ENCODE results near the gene RNF150. TPM values are rescaled to one million over a fixed set of nuclear protein-coding genes. Genes with fewer than 3 reads are reported as not detected.

RNF150 gene
- total and polyA plus RNA-seq, 2 of the 8 experiments (the other 6 are each of a cell fraction or from before 2014, with no cell fraction given): 3.4 to 4.8 TPM

DNA sequence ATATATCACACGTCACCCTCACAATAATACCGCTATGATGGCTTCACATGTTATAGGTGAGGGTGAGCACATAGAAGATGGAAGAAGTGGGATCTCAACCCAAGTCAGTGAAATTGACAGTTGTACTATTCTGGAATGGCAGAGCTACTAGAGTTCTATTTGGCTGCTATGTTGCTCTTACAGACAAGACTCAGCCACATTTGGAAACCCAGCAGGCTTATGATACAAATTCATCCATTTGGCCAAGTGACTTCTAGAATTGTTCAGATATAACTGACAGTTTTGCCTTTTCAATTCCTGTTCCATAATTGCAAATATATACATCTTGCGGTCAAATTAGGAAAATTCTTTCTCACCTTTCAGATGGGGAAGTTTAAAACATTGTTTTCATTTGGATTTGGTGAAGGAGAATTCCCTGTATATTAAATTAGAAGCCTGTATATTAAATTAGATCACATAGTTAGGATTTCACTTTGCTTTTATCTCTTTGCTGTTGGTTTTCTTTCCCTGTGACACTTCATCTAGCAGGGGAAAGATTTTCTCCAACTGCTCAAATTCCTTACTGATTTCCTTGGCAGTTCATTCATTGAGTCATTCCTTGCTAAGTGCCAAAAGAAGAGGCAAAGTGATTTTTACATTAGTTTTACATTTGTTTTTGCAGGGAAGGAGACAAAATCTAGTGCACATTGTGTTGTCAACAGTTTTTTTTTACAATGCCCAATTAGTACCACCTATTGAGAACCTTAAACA is 256.5 kb downstream of the RNF150 start:
- FAIRE-seq (no peak), DNase-seq (ENCODE audit: low read depth in 1 of 2, low spot score in 2 of 2) (no peak)
- Histone ChIP-seq H3K79me2 (ENCODE audit: control insufficient read depth in 1 of 2, insufficient read depth in 2 of 2, low read length in 2 of 2) (no peaks in the 10 kb centered on the region), H4K8ac (ENCODE audit: extremely low read depth, insufficient read depth, low read length) (no peak overlapping the region), H4K5ac (ENCODE audit: insufficient read length, low read depth, low read length) (no peak overlapping the region), H2BK15ac (ENCODE audit: low read length) (no peak overlapping the region), H2AFZ (ENCODE audit: low read length) (no peak overlapping the region), H2AK5ac (ENCODE audit: low read depth, low read length) (no peak overlapping the region), H3K56ac (replicated peaks; ENCODE audit: insufficient read length, low read depth, low read length) (no peak overlapping the region), H2BK20ac (ENCODE audit: low read length) (no peak overlapping the region), H3K4me3 (ENCODE audit: extremely low read depth in 1 of 4, insufficient read depth in 2 of 4, low read depth in 3 of 4, low read length in 4 of 4) (no peak overlapping the region), H3K4me1 (replicated peaks in 1 of 4; ENCODE audit: control insufficient read depth in 3 of 4, insufficient read depth in 4 of 4, low read length in 3 of 4) (peaks cover 0 to 4% (median under 1%) of the 10 kb centered on the region in 4 experiments; a peak in 2 of 7 replicates), H2BK120ac (replicated peaks; ENCODE audit: low read depth, low read length) (no peak overlapping the region), H3K36me3 (ENCODE audit: control insufficient read depth in 2 of 4, insufficient read depth in 4 of 4, low read length in 3 of 4) (no peaks in the 10 kb centered on the region), H2BK12ac (ENCODE audit: low read depth, low read length) (no peak overlapping the region), H3K18ac (ENCODE audit: extremely low read depth, low read length) (no peak overlapping the region), H2BK5ac (ENCODE audit: low read depth, low read length) (no peak overlapping the region), H3K14ac (ENCODE audit: insufficient read length) (no peak overlapping the region), H3K23ac (ENCODE audit: insufficient read length) (no peak overlapping the region), H4K91ac (replicated peaks; ENCODE audit: insufficient read length, low read length) (no peak overlapping the region), H3K23me2 (ENCODE audit: low read depth, low read length) (no peaks in the 10 kb centered on the region), H3K9me3 (ENCODE audit: insufficient read depth in 2 of 2, low read depth in 1 of 2, low read length in 1 of 2) (no peaks in the 10 kb centered on the region), H3K4ac (replicated peaks; ENCODE audit: insufficient read length, low read depth, low read length) (no peak overlapping the region), H3K4me2 (ENCODE audit: insufficient read depth in 1 of 2, low read depth in 2 of 2, low read length in 2 of 2) (no peak overlapping the region), H3K79me1 (ENCODE audit: low read depth, low read length) (no peaks in the 10 kb centered on the region), H3K27ac (ENCODE audit: low read depth, low read length) (no peak overlapping the region), H3K9ac (replicated peaks in 1 of 4; ENCODE audit: extremely low read depth in 1 of 4, low read depth in 3 of 4, low read length in 3 of 4) (no peak overlapping the region), H4K20me1 (replicated peaks in 1 of 2; ENCODE audit: control insufficient read depth in 1 of 2, insufficient read depth in 2 of 2, low read length in 2 of 2) (no peaks in the 10 kb centered on the region), H3K27me3 (replicated peaks in 1 of 4; ENCODE audit: control insufficient read depth in 3 of 4, extremely low read depth in 1 of 4, insufficient read depth in 3 of 4, low read length in 3 of 4) (no peaks in the 10 kb centered on the region)
- TF ChIP-seq BACH1 (IDR thresholded peaks at IDR 0.05; ENCODE audit: low read length) (no peak), EP300 (IDR thresholded peaks at IDR 0.05; ENCODE audit: borderline replicate concordance in 1 of 2, low read depth in 2 of 2, low read length in 2 of 2) (no peak), RAD21 (IDR thresholded peaks at IDR 0.05 in 1 of 2, conservative IDR thresholded peaks at IDR 0.05 in 1 of 2; ENCODE audit: low read depth in 2 of 2, low read length in 2 of 2) (no peak)
- ChIA-PET POLR2A (ENCODE audit: partially characterized antibody) (no interaction called here), CTCF (ENCODE audit: partially characterized antibody) (interaction anchor here (1.4 to 2.5 kb wide), 3 partner anchors 7 to 283 kb away, joined by 3 to 12 read pairs (median 5); no protein-coding TSS in a partner anchor)
- WGBS, 2 experiments (ENCODE audit: extremely low coverage in 1 of 2, insufficient coverage in 1 of 2, insufficient read length in 1 of 2, insufficient replicate concordance in 2 of 2, low coverage in 1 of 2, low lambda C conversion rate in 2 of 2, missing lambda C conversion rate in 1 of 2): 92% methylated on average over 3 of the region's 3 CpGs; no CpG with 5 or more reads in 1 of the 2 experiments

Measured in H1 (cell line).